ENCODE data around the gene DCDC2.
A peak's percentile ranks its signal among the peaks of the same experiment; 100 is the strongest.

DCDC2 gene

DNA sequence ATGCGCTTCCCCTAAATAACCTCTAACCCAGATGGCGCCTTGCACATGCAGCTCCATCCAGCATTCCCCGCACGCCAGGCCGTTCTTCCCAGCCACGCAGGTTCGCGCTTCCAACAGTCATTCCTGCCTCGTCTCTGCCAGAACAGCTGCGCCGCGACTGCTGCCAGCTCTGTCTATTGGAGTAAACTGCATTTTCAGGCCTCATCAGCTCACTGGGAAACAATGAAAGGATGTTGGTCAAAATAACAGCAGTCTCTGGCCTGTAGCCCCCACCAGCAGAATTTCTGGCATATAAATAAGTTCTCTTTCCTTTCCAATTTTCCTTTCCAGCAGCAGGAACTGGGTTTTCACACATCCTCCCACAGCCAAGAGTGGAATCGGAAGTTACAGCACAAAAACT is 217.3 kb downstream of the DCDC2 start:
- no peak for DNase-seq

DNA sequence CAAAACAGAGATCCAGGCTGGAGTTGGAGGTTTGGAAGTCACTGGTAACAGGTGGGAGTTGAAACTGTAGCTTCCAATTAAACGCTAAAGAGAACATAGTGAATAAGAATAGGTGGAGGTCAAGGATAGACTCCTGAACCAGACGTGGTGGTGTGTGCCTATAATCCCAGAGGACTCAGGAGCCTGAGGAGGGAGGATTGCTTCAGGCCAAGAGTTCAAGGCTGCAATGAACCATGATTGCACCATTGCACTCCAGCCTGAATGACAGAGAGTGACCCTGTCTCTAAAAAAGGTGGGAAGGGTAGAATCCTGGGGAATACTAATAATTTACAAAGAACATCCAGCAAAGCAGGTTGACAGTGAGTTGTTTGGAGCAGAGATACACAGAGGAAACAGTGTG is 218.2 kb downstream of the DCDC2 start:
- DNase-seq, result no peak

DNA sequence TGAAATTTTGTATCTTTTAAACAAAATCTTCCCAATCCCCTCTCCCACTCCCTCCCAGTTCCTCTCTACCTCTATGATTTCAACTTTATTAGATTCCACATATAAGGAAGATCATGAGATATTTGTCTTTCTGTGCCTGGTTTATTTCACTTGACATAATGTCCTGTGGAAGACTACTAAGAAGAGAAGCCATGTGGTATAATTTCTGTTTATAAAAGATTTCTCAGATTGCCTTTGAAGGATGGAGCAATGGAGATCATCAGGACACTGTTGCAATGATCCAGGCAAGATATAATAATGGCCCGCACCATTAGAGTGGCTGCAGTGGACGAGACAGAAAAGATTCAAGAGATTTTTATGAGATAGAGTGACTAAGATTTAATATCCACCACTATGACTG is 218.8 kb downstream of the DCDC2 start:
- no peak for DNase-seq

DNA sequence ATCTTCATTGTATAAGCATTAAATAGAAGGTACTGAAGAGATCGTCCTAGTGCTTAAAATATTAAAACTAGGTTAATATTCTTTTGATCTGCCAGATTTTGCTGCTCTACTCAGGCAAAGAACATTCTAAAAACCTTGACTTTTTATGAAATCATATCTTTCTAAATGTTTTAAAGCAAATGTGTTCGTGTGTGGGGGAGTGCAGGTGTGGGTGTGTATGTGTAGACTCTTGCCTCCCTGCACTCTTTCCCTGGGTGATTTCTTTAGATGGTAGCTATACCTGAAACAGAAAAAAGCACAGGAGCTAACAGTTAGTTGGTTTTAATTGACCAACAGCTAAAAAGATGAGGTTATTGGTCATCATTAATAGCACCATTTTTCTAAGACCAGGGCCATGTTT is 226.1 kb downstream of the DCDC2 start:
- no peak for DNase-seq

DNA sequence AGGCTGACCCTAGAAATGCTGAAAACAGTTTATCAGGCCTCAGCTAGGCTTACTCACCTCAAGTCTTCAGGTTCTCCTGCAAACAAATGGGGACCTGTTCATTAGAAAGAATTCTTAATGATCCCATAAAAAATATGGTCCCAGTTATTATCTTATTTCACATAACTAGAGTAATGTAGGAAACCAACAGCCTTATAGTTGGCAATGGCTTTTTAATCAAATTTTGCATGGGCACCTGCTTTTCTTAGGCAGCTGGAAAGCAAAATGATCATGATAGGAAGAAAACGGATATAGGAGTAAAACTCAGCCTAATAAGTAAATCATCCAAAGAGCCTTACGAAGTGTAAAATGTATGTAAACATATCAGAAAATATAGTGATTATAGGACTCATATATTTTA is 230.5 kb downstream of the DCDC2 start:
- no peak for DNase-seq

DNA sequence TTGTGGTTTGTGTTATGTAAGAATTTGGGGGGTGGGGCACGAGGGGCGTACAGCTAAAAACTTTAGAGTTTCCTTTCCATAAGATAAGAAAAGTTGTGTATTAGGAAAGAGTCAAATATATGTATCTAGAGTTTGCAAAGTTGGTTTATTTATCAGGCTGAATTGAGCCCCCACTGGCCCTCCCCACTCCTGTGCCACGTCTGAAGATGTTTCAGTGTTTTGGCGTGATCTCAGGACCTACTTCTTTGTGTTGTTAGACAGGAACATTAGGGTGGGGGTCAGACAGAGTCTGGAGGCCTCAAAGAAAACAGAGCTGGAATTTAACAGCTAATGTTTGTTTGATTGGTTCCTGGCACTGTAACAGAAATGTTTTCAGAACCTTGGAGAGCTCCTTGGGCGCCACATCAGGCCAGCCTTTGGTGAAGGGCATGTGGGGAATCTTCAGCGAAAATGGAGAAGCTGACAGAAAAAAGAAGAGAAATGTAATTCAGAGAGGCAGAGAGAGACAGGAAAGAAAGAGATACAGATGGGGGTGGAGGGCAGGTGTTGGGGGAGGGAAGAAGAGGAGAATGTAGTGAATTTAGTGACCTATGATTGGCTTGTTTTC is 231.2 kb downstream of the DCDC2 start:
- DNase-seq, result no peak

DNA sequence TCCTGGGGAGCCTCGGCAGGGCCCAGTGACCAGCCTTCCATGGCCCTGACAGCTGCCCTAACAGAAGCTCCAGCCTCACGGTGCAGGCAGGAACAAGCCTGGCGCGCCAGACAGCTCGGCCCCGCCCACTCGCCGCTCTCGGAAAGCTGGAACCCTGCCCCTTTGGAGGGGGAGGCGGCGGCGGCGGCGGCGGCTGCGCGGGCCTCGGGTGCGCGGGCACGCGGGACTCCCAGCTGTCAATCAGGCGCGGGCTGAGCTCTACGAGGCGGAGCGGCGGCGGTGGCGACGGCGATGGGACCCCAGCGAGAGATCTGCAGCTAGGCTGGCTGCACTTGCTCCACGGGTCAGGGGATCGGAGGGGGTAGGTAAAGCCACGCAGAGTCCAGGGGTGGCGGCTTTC is 231.9 kb downstream of the DCDC2 start, which contains the start of gene NRSN1:
Gene NRSN1 (plus strand): TSS at position 236 of the 400 bp plus-strand sequence. CDS start 8,113 bp downstream, outside the sequence.
- peak; percentile 73 for DNase-seq

DNA sequence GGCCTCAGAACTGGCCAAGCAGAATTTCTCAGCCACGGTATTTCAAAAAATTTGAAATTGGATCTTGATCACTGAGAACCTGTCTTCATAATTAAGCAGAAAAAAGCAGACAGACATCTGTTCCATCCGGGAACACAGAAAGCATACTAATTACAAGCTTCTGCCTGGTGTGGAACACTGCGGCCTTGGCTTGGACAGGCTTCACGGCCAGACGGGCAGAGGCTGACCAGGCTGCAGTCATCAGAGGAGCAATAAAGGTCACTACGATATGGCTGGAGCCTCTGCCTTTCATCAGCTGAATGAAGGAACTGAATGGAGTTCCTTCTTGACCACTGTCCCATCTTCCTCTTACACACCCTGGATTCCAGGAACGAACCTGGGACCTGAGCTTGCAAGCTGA is 235.7 kb downstream of the DCDC2 start:
- DNase-seq, result no peak
